B cell (primary cell): Measurements from ENCODE around the gene NOL4L. TPM values are rescaled to one million over a fixed set of nuclear protein-coding genes. Genes with fewer than 3 reads are reported as not detected.

ENCODE experiments used
- ATAC-seq: fragments of 200-7000 bp; cut with Tn5 transposase; one replicate; pipeline ENCODE4 v1.10.0; 2021; ENCODE audit warnings: low read depth, mild to moderate bottlenecking, moderate number of reproducible peaks, moderate library complexity
- CTCF ChIA-PET: fragments of 350-600 bp; sonication (Branson Sonifier 250); formaldehyde crosslinking; loops from one replicate; lab custom pipeline; 2021; ENCODE audit warnings: antibody characterized with exemption, inconsistent platforms; lab: Charles Lee
- POLR2A ChIA-PET: fragments of 350-600 bp; sonication (Branson Sonifier 250); formaldehyde crosslinking; loops from one replicate; lab custom pipeline; 2021; ENCODE audit warnings: antibody characterized with exemption; lab: Charles Lee
- DNase-seq: peaks from one replicate; pipeline ENCODE4 v3.0.0; 2013
- H2AFZ ChIP-seq: 2 replicates; pipeline ENCODE4 v1.6.1; 2012; ENCODE audit warnings: mild to moderate bottlenecking, low read depth, low read length; ENCODE audit not compliant: insufficient read depth, poor library complexity, severe bottlenecking
- H3K27ac ChIP-seq, 2 donors: 1 replicate in 1 of 2; 2 replicates in 1 of 2; pipeline ENCODE4 v1.5.1; 2012 to 2013; ENCODE audit warnings: low read length in 2 of 2, mild to moderate bottlenecking in 2 of 2, moderate library complexity in 1 of 2
- H3K27me3 ChIP-seq, 4 experiments: fragments of 200-600 bp in 1 of 4; sonication (generic) in 1 of 4; replicated peaks in 1 of 4; 1 replicate in 2 of 4; 2 replicates in 2 of 4; pipeline versions ENCODE4 v1.6.1 to v1.7.0; 2013 to 2016; ENCODE audit warnings: low read length in 3 of 4, mild to moderate bottlenecking in 2 of 4, mixed read lengths in 1 of 4, moderate library complexity in 1 of 4; ENCODE audit not compliant: insufficient read depth in 4 of 4, control insufficient read depth in 3 of 4; ENCODE audit errors: control extremely low read depth in 1 of 4
- H3K36me3 ChIP-seq, 2 experiments: replicated peaks in 1 of 2; 1 replicate in 1 of 2; 2 replicates in 1 of 2; pipeline versions ENCODE4 v1.6.1 to v1.7.1; 2013; ENCODE audit warnings: low read length in 1 of 2; ENCODE audit not compliant: insufficient read depth in 2 of 2, control insufficient read depth in 1 of 2; ENCODE audit errors: control extremely low read depth in 1 of 2, extremely low read depth in 1 of 2
- H3K4me1 ChIP-seq, 2 donors: fragments of 200-600 bp in 1 of 2; sonication (generic) in 1 of 2; 1 replicate in 1 of 2; 2 replicates in 1 of 2; pipeline versions ENCODE4 v1.5.1 to v1.6.1; 2013 to 2017; ENCODE audit warnings: low read length in 2 of 2; ENCODE audit not compliant: control insufficient read depth in 2 of 2, insufficient read depth in 2 of 2
- H3K4me2 ChIP-seq: replicated peaks from 2 replicates; pipeline ENCODE3; 2012; ENCODE audit warnings: mild to moderate bottlenecking, low read depth, low read length; ENCODE audit not compliant: poor library complexity, severe bottlenecking
- H3K4me3 ChIP-seq, 5 experiments: fragments of 200-600 bp in 1 of 5; sonication (generic) in 1 of 5; 1 replicate in 3 of 5; 2 replicates in 2 of 5; pipeline versions ENCODE4 v1.5.1 to v1.7.0; 2011 to 2016; ENCODE audit warnings: low read length in 4 of 5, mild to moderate bottlenecking in 4 of 5, low read depth in 2 of 5, control low read depth in 1 of 5, moderate library complexity in 1 of 5; ENCODE audit not compliant: insufficient read depth in 1 of 5; ENCODE audit errors: control extremely low read depth in 1 of 5, extremely low read depth in 1 of 5
- H3K79me2 ChIP-seq: fragments of 200-600 bp; sonication (generic); one replicate; pipeline ENCODE4 v1.6.0; 2016; ENCODE audit warnings: low read length; ENCODE audit not compliant: control insufficient read depth, insufficient read depth
- H3K9ac ChIP-seq: fragments of 200-600 bp; sonication (generic); 2 replicates; pipeline ENCODE4 v1.6.1; 2017; ENCODE audit warnings: mild to moderate bottlenecking, low read length, moderate library complexity
- H3K9me3 ChIP-seq, 3 donors: one replicate each; pipeline versions ENCODE4 v1.6.1 to v1.7.1; 2013; ENCODE audit warnings: low read length in 2 of 3; ENCODE audit not compliant: control insufficient read depth in 2 of 3, insufficient read depth in 1 of 3; ENCODE audit errors: control extremely low read depth in 1 of 3
- H4K20me1 ChIP-seq: 2 replicates; pipeline ENCODE4 v1.6.0; 2012; ENCODE audit warnings: mild to moderate bottlenecking, low read length; ENCODE audit not compliant: insufficient read depth, control insufficient read depth, poor library complexity, severe bottlenecking
- H3K27ac Mint-ChIP-seq: one replicate; pipeline ENCODE4 v1.8.0; 2021; ENCODE audit warnings: mixed read lengths
- H3K27me3 Mint-ChIP-seq: one replicate; pipeline ENCODE4 v1.8.0; 2021; ENCODE audit warnings: mixed read lengths
- H3K4me1 Mint-ChIP-seq: one replicate; pipeline ENCODE4 v1.8.0; 2021; ENCODE audit warnings: mixed read lengths
- H3K4me3 Mint-ChIP-seq: one replicate; pipeline ENCODE4 v1.8.0; 2021; ENCODE audit warnings: mixed read lengths
- H3K9me3 Mint-ChIP-seq: one replicate; pipeline ENCODE4 v1.8.0; 2022; ENCODE audit warnings: mixed read lengths; ENCODE audit not compliant: insufficient read depth
- CTCF ChIP-seq: fragments of 200-600 bp; IDR thresholded peaks from one replicate; pipeline ENCODE4 v1.8.0; 2022; ENCODE audit warnings: antibody characterized with exemption, mild to moderate bottlenecking
- EZH2 ChIP-seq: IDR thresholded peaks from 2 replicates; pipeline ENCODE4 v1.6.1; 2012; ENCODE audit warnings: borderline replicate concordance, low read depth, mild to moderate bottlenecking, moderate library complexity, low read length; ENCODE audit not compliant: insufficient read depth, poor library complexity, severe bottlenecking
- WGBS: methylation state at CpG from one replicate; pipeline ENCODE4 v1.1.5; 2013; ENCODE audit warnings: missing lambda C conversion rate; ENCODE audit not compliant: insufficient coverage; 5-methylcytosine and 5-hydroxymethylcytosine counted together
- intact Hi-C: fragments of 100-400 bp; cut with micrococcal nuclease; formaldehyde crosslinking; loops from one replicate; pipeline ENCODE4 v1.10.0; 2022
- polyA plus RNA-seq: library from polyadenylated mRNA; depleted of rRNA; stranded (reverse); fragments of >200 nt; gene quantifications from 2 replicates; pipeline ENCODE4 v1.2.3, GENCODE V29; 2012
- total RNA-seq, 2 donors: library from RNA; stranded (reverse); fragments of 120-200 nt in 1 of 2; gene quantifications; 1 replicate in 1 of 2; 2 replicates in 1 of 2; pipeline versions ENCODE4 v1.2.3 to v1.2.4, GENCODE V29; 2013 to 2022

NOL4L gene
- total and polyA plus RNA-seq, 2 donors (not counting 1 experiment from before 2014, with no cell fraction given): 6.5 to 7.9 TPM

- H3K27ac Mint-ChIP-seq: no peak overlapping the region
- no peak for TF ChIP-seq CTCF
- TF ChIP-seq EZH2: no peak
- no peaks in the 10 kb centered on the region for H3K9me3 Mint-ChIP-seq
- Histone ChIP-seq H3K27ac (no peak overlapping the region), H3K4me3 (no peak overlapping the region), H3K4me2 (no peak overlapping the region), H3K36me3 (peaks cover 2 to 15% of the 10 kb centered on the region in 2 experiments), H4K20me1 (peaks cover 28% of the 10 kb centered on the region), H3K4me1 (peaks cover 2% of the 10 kb centered on the region in 2 donors), H2AFZ (no peak overlapping the region), H3K79me2 (peaks cover 90% of the 10 kb centered on the region), H3K27me3 (no peaks in the 10 kb centered on the region), H3K9ac (no peak overlapping the region), H3K9me3 (no peaks in the 10 kb centered on the region)
- peaks cover 27% of the 10 kb centered on the region for H3K4me1 Mint-ChIP-seq
- ATAC-seq: no peak
- 100% methylated on average over 3 of the region's 4 CpGs for WGBS
- ChIA-PET POLR2A (no interaction called here), CTCF (interaction anchor here (0.9 kb wide), 1 partner anchor 9 kb away, joined by 3 read pairs; no protein-coding TSS in a partner anchor)
- intact Hi-C loops: no loop called here
- no peak for DNase-seq
- H3K4me3 Mint-ChIP-seq: no peak overlapping the region
- no peaks in the 10 kb centered on the region for H3K27me3 Mint-ChIP-seq
Observed at GRCh38 chr20:32406701-32407100, 178.4 kb downstream of the NOL4L start.

GRCh38 chr20:32404017-32404416 lies 181.1 kb downstream of the NOL4L start:
- H3K4me2 ChIP-seq: no peak overlapping the region
- no peak overlapping the region for H3K27ac Mint-ChIP-seq
- TF ChIP-seq EZH2: no peak
- no peak for TF ChIP-seq CTCF
- intact Hi-C loops: no loop called here
- peaks cover 4 to 14% of the 10 kb centered on the region in 2 experiments for H3K36me3 ChIP-seq
- H3K27me3 ChIP-seq: no peaks in the 10 kb centered on the region
- no peaks in the 10 kb centered on the region for H3K9me3 ChIP-seq
- H3K27me3 Mint-ChIP-seq: no peaks in the 10 kb centered on the region
- no CpG with 5 or more reads among the region's 2 CpGs for WGBS
- no peak overlapping the region for H3K27ac ChIP-seq
- H3K4me1 ChIP-seq: no peaks in the 10 kb centered on the region
- no peak overlapping the region for H3K9ac ChIP-seq
- POLR2A ChIA-PET: no interaction called here
- H3K4me3 ChIP-seq: no peak overlapping the region
- DNase-seq (no peak), ATAC-seq (no peak)
- no peaks in the 10 kb centered on the region for H3K9me3 Mint-ChIP-seq
- H4K20me1 ChIP-seq: peaks cover 43% of the 10 kb centered on the region
- no peak overlapping the region for H2AFZ ChIP-seq
- peaks cover 30% of the 10 kb centered on the region for H3K4me1 Mint-ChIP-seq
- CTCF ChIA-PET: no interaction called here
- H3K79me2 ChIP-seq: peaks cover 90% of the 10 kb centered on the region
- no peak overlapping the region for H3K4me3 Mint-ChIP-seq
